ENCODE data around the gene ZNF135.

Gene ZNF135

DNA sequence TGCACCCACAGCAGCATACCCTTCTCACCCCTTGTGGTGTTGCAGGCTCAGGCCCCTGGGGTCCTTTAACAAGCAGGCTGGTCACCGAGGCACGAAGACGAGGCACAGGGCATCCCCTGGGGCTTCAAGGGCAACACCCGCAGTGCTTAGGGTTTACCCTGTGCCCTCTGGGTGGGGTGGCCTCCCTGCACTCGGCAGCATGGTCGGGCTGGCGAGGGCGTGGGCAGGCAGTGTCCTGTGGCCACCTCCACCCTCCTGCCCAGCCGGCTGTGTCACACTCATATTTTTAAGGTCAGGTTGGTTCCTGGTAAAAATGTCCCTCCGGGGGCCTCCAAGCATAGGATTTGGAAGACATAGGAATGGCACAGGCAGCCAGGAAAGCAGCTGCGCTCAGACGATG is 11.4 kb upstream of the ZNF135 start:
- no peak for DNase-seq

DNA sequence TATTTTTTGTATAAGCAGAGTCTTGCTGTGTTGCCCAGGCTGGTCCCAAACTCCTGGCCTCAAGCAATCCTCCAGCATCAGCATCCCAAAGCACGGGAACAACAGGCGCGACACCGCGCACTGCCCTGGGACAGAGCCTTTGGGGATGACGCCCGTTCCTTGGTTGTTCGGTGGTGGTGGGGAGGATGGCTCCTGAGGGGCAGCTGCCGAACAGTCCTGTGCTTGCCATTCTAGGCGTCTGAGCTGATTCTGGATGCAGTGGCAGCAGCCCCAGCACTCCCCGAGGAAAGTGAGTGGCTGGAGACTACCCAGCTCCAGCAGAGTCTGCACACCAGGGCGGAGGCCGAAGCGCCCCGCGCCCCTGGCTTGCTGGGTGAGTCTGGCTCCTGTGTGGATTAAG is 6.8 kb upstream of the ZNF135 start:
- no peak for DNase-seq

GRCh38 chr19:58053480-58054156 is 5.5 kb upstream of the ZNF135 start:
- DNase-seq: no peak

DNA sequence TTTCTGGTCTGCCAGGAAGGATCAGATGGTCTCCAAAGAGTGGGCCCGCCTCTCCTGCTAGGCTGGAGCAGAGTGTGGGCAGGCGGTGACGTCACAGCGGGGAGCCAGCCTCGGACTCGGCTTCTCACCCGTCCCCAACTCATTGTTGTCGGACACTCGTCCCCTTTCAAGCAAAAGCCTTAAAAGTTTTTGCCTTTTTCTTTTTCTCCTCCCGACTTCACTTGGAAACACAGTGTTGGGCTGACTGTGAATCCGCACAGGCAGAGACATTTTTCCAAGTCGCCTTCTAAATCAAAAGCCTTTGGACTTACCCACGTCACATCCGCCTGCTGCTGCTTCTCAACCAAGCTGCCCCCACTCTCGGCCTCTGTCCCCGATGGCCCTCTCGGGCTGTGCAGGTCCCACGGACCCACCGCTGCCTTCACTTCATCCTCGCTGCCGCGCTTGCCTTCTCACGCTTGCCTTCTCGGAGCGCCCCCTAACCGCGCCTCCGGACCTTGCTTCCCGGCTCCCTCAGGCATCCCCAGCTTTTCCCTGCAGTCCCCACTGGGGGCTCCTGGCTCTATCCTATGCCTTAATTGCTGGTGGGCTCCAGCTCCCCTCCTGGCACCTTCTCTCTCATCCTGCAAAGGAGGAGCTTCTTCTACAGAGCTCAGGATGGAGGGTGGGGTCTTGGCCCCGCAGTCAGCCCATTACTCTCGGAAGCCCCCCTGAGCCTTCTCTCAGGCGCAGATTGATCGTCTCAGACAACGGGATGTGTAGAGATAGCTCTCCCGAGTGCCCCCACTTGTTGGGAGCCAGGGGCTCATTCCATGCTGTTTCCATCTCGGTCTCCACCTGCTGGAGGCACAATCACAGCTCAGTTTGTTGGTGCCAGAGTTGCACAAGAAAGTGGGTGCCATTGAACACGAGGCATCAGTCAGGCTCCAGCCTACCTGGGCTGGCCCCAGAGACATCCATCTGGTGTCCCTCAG is 3.9 kb upstream of the ZNF135 start:
- no peak for DNase-seq

- DNase-seq: no peak
Measured at GRCh38 chr19:58056261-58056660, 2.8 kb upstream of the ZNF135 start.

DNA sequence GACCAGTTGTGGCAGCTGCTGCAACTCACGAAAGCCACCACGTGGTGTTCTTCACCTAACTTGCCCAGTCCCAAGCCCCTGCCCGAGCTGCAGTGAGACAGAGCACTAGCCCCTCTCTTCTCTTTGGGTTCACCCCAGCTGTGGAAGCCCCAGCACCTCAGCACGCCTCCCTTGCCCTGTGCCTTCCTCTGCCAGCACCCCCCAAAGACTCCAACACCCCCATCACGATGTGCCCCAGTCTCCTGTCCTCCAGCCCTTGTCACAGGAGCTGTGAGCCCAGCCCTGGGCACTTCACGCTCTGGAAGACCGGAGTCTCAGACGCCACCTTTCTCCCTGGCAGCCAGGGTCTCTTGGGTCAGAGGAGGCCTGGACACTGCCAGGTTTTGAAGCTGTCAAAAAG is 2.2 kb upstream of the ZNF135 start:
- DNase-seq: no peak

DNA sequence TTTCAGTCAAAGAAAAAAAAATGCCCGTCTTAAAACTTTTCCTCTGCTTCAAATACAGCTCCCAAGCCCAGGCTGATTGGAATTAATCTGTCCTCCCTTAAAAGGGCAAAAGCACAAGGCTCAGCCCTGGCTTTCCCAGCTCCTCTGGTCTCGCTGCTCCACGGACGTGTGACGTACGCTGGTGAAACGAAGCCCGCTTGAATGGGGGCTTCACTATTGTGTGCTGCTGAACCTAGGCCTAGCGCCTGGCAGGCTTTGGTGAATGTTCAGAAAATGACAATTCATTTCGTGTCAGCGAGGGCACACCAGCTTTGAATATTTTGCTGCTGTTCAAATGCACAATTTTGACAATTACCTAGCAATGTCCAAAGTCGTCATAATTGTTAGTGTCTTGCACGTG is 615 bp upstream of the ZNF135 start:
- DNase-seq: no peak

DNA sequence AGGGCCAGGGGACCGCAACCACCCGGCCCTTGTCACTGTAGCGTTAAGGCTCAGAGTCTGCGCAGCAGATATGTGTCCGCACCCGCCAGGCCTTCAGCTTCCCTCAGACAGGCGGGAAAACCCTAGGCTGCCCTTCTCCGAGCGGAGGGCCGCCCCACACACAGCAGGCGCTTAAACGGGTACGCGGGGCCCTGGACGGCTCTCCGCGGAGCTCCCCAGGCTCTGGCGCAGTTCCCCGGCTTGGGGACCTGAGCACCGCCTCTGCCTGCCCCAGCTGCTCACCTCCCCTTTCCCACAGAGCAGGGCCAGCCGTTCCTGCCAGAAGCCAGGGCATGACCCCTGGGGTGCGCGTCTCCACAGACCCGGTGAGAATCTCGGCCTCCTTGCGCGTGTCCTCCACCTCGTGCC is 593 bp downstream of the ZNF135 start:
- no peak for DNase-seq

GRCh38 chr19:58060231-58060630 is 1.1 kb downstream of the ZNF135 start:
- DNase-seq: no peak

GRCh38 chr19:58063712-58064111 is 4.6 kb downstream of the ZNF135 start:
- no peak for DNase-seq

- DNase-seq: no peak
Measured at GRCh38 chr19:58067240-58067912, 8.3 kb downstream of the ZNF135 start.

DNA sequence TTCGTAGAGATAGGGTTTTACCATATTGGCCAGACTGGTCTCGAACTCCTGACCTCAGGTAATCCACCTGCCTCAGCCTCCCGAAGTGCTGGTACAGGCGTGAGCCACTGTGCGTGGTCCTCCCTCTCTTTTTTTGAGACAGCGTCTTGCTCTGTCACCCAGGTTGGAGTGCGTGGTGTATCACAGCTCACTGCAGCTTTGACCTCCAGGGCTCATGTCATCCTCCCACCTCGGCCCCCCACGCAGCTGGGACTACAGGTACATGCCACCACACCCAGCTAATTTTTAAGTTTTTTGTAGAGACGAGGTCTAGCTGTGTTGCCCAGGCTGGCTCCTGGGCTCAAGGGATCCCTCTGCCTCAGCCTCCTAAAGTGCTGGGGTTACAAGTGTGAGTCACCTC is 20.7 kb downstream of the ZNF135 start:
- no peak for DNase-seq

- DNase-seq: no peak
Measured at GRCh38 chr19:58083021-58083420, 23.9 kb downstream of the ZNF135 start.

DNA sequence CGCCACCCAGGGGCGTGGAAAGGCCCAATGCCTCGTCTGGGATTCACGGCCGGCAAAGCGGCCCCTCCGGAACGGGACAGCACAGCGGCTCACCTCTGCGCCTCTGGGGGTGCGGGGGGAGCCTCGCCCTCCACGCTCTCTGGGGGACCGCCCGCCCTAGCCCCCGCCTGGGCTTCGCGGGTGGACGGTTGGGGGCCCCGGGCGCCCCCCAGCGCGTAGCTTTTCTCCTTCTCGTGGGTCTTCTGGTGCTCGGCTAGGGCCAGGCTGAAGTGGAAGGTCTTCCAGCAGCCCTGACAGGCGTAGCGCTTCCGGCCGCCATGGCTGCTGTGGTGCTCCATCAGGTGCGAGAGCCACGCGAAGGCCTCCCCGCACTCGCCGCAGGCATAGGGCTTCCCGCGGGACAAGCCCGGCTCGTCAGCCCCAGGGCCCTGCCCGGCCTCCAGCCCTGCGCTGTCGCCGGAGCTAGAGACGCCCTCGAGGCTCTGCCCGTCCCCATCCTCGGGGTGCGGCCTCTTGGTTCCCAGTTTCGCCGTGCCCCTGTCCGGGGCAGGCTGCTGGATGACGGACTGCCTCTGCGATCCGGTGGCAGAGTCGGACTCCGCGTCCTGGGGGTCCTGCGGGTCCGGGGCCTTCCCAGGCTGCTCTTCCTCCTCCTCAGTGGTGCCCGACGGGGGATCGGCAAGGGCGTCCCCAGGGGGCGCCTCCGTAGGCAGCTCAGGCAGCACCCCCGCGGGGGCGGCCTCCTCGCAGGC is 25.7 kb downstream of the ZNF135 start:
- no peak for DNase-seq

GRCh38 chr19:58085348-58085875 is 26.3 kb downstream of the ZNF135 start:
- no peak for DNase-seq

GRCh38 chr19:58086825-58087710 is 28.0 kb downstream of the ZNF135 start:
- DNase-seq: no peak

GRCh38 chr19:58088521-58089052 is 29.5 kb downstream of the ZNF135 start:
- no peak for DNase-seq

DNA sequence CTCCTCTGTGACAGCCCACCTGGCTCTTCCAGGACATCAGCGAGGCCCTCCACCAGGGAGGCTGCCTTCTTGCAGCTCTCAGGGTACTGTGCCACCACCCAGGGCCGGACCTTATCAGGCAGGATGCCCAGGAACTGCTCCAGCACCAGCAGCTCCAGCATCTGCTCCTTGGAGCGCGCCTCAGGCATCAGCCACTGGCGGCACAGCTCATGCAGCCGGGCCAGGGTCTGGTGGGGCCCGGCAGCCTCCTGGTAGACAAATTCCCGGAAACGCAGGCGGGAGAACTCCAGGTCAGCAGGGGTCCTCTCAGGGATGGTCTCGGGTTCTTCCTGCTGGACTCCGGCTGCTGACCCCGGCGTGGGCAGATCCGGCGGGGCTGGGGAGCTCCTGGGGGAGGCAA is 30.8 kb downstream of the ZNF135 start:
- DNase-seq: no peak

- no peak for DNase-seq
Measured at GRCh38 chr19:58091251-58091995, 32.3 kb downstream of the ZNF135 start.

DNA sequence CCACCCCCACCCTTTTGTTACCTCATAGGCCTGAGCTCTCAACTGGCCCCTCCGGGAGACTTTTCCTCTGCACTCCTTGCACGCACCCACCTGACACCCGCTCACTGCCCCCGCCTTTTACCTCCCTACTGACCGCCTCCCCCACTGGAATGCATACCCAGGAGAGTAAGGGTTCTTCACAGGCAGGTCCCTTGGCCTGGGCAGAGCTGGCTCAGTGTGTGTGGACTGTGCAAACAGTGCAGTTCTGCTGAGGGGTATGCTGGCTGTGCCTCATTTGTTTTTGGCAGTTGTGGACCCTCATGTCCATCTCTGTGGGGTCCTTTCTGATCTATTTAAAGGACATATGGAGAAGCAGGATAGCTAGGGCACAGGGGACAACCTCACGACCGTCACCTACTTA is 34.0 kb downstream of the ZNF135 start:
- no peak for DNase-seq

DNA sequence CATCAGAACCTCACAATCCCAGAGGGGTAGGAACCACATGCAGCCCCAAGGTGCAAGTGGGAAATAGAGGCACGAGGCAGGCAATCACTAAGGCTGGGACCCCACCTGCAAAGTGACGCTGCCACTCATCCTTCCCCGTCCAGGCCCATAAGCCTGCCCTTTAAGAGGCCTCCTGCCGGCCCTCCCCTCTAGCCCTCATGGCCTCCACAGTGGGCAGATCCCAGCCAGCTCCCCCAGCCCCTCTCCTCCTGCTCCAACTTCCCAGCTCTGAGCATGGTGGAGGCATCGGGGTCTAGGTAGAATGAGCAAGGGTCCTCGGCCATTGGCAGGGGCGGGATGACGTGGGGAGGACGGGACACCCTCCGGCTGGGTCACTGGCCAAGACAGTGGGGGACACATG is 36.2 kb downstream of the ZNF135 start:
- DNase-seq: no peak
